ENCODE data around the gene DTNA.
"Not testable (repeated sequence)": the region's sequence is repeated elsewhere in the genome, so short reads cannot be mapped to it uniquely, and the experiment has no call there.

Gene DTNA

DNA sequence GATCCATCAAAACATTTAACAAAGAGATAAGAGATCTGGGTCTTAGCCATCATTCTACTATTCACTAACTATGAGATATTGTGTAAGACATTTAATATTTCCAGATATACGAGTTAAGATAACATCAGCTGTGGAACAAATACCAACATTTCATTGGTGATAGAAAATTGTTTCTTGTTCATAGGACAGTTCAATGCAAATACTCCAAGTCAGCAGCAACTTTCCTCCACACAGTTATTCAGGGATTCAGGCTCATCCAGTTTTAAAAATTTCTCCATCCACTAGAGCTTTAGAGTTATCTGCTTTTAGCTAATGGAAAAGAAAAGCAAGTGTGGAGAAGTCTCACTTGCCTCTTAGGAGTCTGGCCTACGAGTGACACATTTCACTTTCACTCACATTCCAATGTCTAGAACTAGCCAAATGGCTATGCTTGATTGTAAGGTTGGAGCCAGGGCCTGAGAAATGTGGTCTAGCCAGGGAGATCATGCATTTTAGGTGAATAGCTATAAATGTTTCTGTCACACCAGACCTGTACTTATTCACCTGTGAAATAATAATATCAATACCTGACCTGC is 211.8 kb downstream of the DTNA start:
- no peak overlapping the region for H3K4me3 ChIP-seq (ENCODE audit: low read depth, low read length)
- DNase-seq: no peak
- H3K27ac ChIP-seq: no peak overlapping the region
- H3K36me3 ChIP-seq: no peaks in the 10 kb centered on the region
- H3K27me3 ChIP-seq (ENCODE audit: insufficient read depth, low read depth, severe bottlenecking): no peaks in the 10 kb centered on the region
- no peaks in the 10 kb centered on the region for H3K9me3 ChIP-seq (ENCODE audit: severe bottlenecking)
- TF ChIP-seq CTCF (IDR thresholded peaks at IDR 0.05; ENCODE audit: low read depth, low read length): no peak

- not testable (repeated sequence) for H3K27me3 ChIP-seq (ENCODE audit: insufficient read depth, low read depth, severe bottlenecking); H3K9me3 ChIP-seq (ENCODE audit: severe bottlenecking); H3K4me3 ChIP-seq (ENCODE audit: low read depth, low read length); H3K36me3 ChIP-seq; H3K27ac ChIP-seq; DNase-seq
Observed at GRCh38 chr18:34922594-34922993, 212.5 kb downstream of the DTNA start.

GRCh38 chr18:34923911-34924310 is 213.8 kb downstream of the DTNA start:
- Histone ChIP-seq H3K9me3 (ENCODE audit: severe bottlenecking) (no peaks in the 10 kb centered on the region), H3K36me3 (no peaks in the 10 kb centered on the region), H3K27me3 (ENCODE audit: insufficient read depth, low read depth, severe bottlenecking) (no peaks in the 10 kb centered on the region), H3K27ac (no peak overlapping the region), H3K4me3 (ENCODE audit: low read depth, low read length) (no peak overlapping the region)
- no peak for DNase-seq
- TF ChIP-seq CTCF (IDR thresholded peaks at IDR 0.05; ENCODE audit: low read depth, low read length): no peak

- H3K9me3 ChIP-seq (ENCODE audit: severe bottlenecking): no peaks in the 10 kb centered on the region
- no peak for TF ChIP-seq CTCF (IDR thresholded peaks at IDR 0.05; ENCODE audit: low read depth, low read length)
- H3K36me3 ChIP-seq: no peaks in the 10 kb centered on the region
- DNase-seq: no peak
- no peak overlapping the region for H3K4me3 ChIP-seq (ENCODE audit: low read depth, low read length)
- no peaks in the 10 kb centered on the region for H3K27me3 ChIP-seq (ENCODE audit: insufficient read depth, low read depth, severe bottlenecking)
- H3K27ac ChIP-seq: no peak overlapping the region
Observed at GRCh38 chr18:34926683-34927082, 216.6 kb downstream of the DTNA start.

GRCh38 chr18:34928088-34928753 is 218.1 kb downstream of the DTNA start:
- no peaks in the 10 kb centered on the region for H3K9me3 ChIP-seq (ENCODE audit: severe bottlenecking)
- TF ChIP-seq CTCF (IDR thresholded peaks at IDR 0.05; ENCODE audit: low read depth, low read length): no peak
- no peaks in the 10 kb centered on the region for H3K36me3 ChIP-seq
- DNase-seq: no peak
- H3K27ac ChIP-seq: no peak overlapping the region
- H3K4me3 ChIP-seq (ENCODE audit: low read depth, low read length): no peak overlapping the region
- H3K27me3 ChIP-seq (ENCODE audit: insufficient read depth, low read depth, severe bottlenecking): no peaks in the 10 kb centered on the region

GRCh38 chr18:34928754-34929335 is 218.7 kb downstream of the DTNA start:
- no peak overlapping the region for H3K27ac ChIP-seq
- no peaks in the 10 kb centered on the region for H3K9me3 ChIP-seq (ENCODE audit: severe bottlenecking)
- no peak for DNase-seq
- H3K4me3 ChIP-seq (ENCODE audit: low read depth, low read length): no peak overlapping the region
- no peak for TF ChIP-seq CTCF (IDR thresholded peaks at IDR 0.05; ENCODE audit: low read depth, low read length)
- H3K27me3 ChIP-seq (ENCODE audit: insufficient read depth, low read depth, severe bottlenecking): no peaks in the 10 kb centered on the region
- H3K36me3 ChIP-seq: no peaks in the 10 kb centered on the region
